GM12878 (cell line): ENCODE measurements around the gene ENG. TPM values are rescaled to one million over a fixed set of nuclear protein-coding genes. Genes with fewer than 3 reads are reported as not detected.

Source experiments
- ATAC-seq: fragments of 200-7000 bp; cut with Tn5 transposase; 3 replicates; pipeline ENCODE4 v1.9.1; 2020; ENCODE audit warnings: mild to moderate bottlenecking, moderate library complexity
- BruUV-seq: library from RNA; stranded (reverse); fragments of 400-500 nt; replicated peaks from 2 replicates; lab custom pipeline; 2021; lab: Mats Ljungman, UMichigan
- CTCF ChIA-PET: fragments of 300-600 bp; sonication (Branson Sonifier 250); formaldehyde crosslinking; extraction: SDS; loops from one replicate; lab custom pipeline; 2021; ENCODE audit warnings: inconsistent platforms; lab: Yijun Ruan, JAX
- POLR2A ChIA-PET: fragments of 350-600 bp; formaldehyde crosslinking; extraction: SDS; loops from one replicate; lab custom pipeline; 2021; ENCODE audit warnings: inconsistent platforms; lab: Charles Lee
- RAD21 ChIA-PET: fragments of 300-600 bp; sonication (Branson Sonifier 250); formaldehyde crosslinking; loops from one replicate; lab custom pipeline; 2023; ENCODE audit warnings: antibody characterized with exemption; ENCODE audit not compliant: unreplicated experiment; lab: Charles Lee
- SMC1A ChIA-PET: fragments of 300-600 bp; sonication (Branson Sonifier 250); formaldehyde crosslinking; loops from one replicate; lab custom pipeline; 2023; ENCODE audit not compliant: unreplicated experiment, uncharacterized antibody; lab: Charles Lee
- DNase-seq: peaks from one replicate; pipeline ENCODE4 v3.0.0-alpha.2; 2011; ENCODE audit warnings: low read depth, low spot score
- FAIRE-seq: peaks from 3 replicates; lab custom pipeline; 2011; peaks lifted over from hg19 to GRCh38; lab: Jason Lieb, UNC
- H2AFZ ChIP-seq: 2 replicates; pipeline ENCODE4 v1.6.0; 2011; ENCODE audit warnings: low read depth, low read length, control low read depth; ENCODE audit not compliant: control insufficient read depth
- H3K27ac ChIP-seq: 2 replicates; pipeline ENCODE4 v1.5.1; 2011; ENCODE audit warnings: control low read depth; ENCODE audit not compliant: control insufficient read depth, insufficient read depth
- H3K27me3 ChIP-seq, 2 experiments: replicated peaks in 1 of 2; 2 replicates each; pipeline versions ENCODE4 v1.6.0 to v1.6.1; 2011; ENCODE audit warnings: low read length in 1 of 2; ENCODE audit not compliant: control insufficient read depth in 2 of 2, insufficient read depth in 2 of 2
- H3K36me3 ChIP-seq, 2 experiments: 2 replicates each; pipeline ENCODE4 v1.5.1; 2011; ENCODE audit warnings: low read length in 1 of 2; ENCODE audit not compliant: control insufficient read depth in 2 of 2, insufficient read depth in 2 of 2
- H3K4me1 ChIP-seq: 2 replicates; pipeline ENCODE4 v1.6.1; 2011; ENCODE audit warnings: mild to moderate bottlenecking, low read length, moderate library complexity, mixed read lengths; ENCODE audit not compliant: control insufficient read depth, insufficient read depth
- H3K4me2 ChIP-seq: 2 replicates; pipeline ENCODE4 v1.6.0; 2011; ENCODE audit warnings: control low read depth; ENCODE audit not compliant: control insufficient read depth, insufficient read depth
- H3K4me3 ChIP-seq: fragments of 200-600 bp; sonication (generic); 2 replicates; pipeline ENCODE4 v1.5.1; 2016
- H3K79me2 ChIP-seq: 2 replicates; pipeline ENCODE4 v1.6.0; 2011; ENCODE audit warnings: low read length; ENCODE audit not compliant: control insufficient read depth, insufficient read depth
- H3K9ac ChIP-seq: 2 replicates; pipeline ENCODE4 v1.8.0; 2011; ENCODE audit warnings: low read length, control low read depth, mixed read lengths; ENCODE audit not compliant: control insufficient read depth, insufficient read depth
- H3K9me3 ChIP-seq: replicated peaks from 3 replicates; pipeline ENCODE4 v1.5.1; 2011; ENCODE audit warnings: mild to moderate bottlenecking, low read length; ENCODE audit not compliant: control insufficient read depth, insufficient read depth
- H4K20me1 ChIP-seq: 2 replicates; pipeline ENCODE4 v1.6.0; 2011; ENCODE audit not compliant: control insufficient read depth, insufficient read depth
- BCL11A ChIP-seq: IDR thresholded peaks from 2 replicates; pipeline ENCODE4 v1.6.1; 2011; ENCODE audit warnings: low read depth, low read length
- CHD1 ChIP-seq: IDR thresholded peaks from 2 replicates; pipeline ENCODE4 v1.6.1; 2012; ENCODE audit warnings: low read depth, low read length, improper control_type of control experiment
- FOXK2 ChIP-seq: fragments of 450-650 bp; IDR thresholded peaks from 2 replicates; pipeline ENCODE4 v1.6.1; 2017; ENCODE audit warnings: mild to moderate bottlenecking, moderate library complexity
- HCFC1 ChIP-seq: fragments of 150-350 bp; IDR thresholded peaks from 2 replicates; pipeline ENCODE4 v1.6.1; 2014; ENCODE audit warnings: low read length
- HSF1 ChIP-seq: fragments of 150-350 bp; IDR thresholded peaks from 2 replicates; pipeline ENCODE4 v1.6.1; 2014; ENCODE audit warnings: mild to moderate bottlenecking, low read depth, low read length
- KAT2A ChIP-seq: conservative IDR thresholded peaks from 2 replicates; pipeline ENCODE4 v1.6.1; 2011; ENCODE audit warnings: low read depth, low read length; ENCODE audit not compliant: control insufficient read depth
- MTA3 ChIP-seq: IDR thresholded peaks from 2 replicates; pipeline ENCODE4 v1.6.1; 2012; ENCODE audit warnings: low read length, inconsistent platforms, borderline replicate concordance
- SMARCA5 ChIP-seq: fragments of 450-650 bp; IDR thresholded peaks from 2 replicates; pipeline ENCODE4 v1.6.1; 2017; ENCODE audit warnings: mild to moderate bottlenecking
- SUPT20H ChIP-seq: IDR thresholded peaks from 2 replicates; pipeline ENCODE4 v1.6.1; 2011; ENCODE audit warnings: low read depth, mild to moderate bottlenecking, low read length, moderate library complexity, borderline replicate concordance; ENCODE audit not compliant: control insufficient read depth
- YY1 ChIP-seq: IDR thresholded peaks from 2 replicates; pipeline ENCODE4 v1.6.1; 2011; ENCODE audit warnings: low read depth, mild to moderate bottlenecking, low read length
- WGBS: methylation state at CpG from one replicate; pipeline ENCODE4 v1.1.6; 2016; ENCODE audit warnings: low lambda C conversion rate; ENCODE audit not compliant: insufficient replicate concordance, insufficient coverage; ENCODE audit errors: missing lambda C conversion rate; 5-methylcytosine and 5-hydroxymethylcytosine counted together
- in situ Hi-C: fragments of 300-500 bp; cut with MboI; formaldehyde crosslinking; loops from 9 replicates; pipeline ENCODE4 v1.14.3; 2018; ENCODE audit warnings: mixed read lengths
- intact Hi-C: fragments of 100-400 bp; cut with micrococcal nuclease; formaldehyde crosslinking; loops from one replicate; pipeline ENCODE4 v1.14.2; 2022; ENCODE audit not compliant: unreplicated experiment
- polyA plus RNA-seq, 11 experiments: library from polyadenylated mRNA; depleted of rRNA in 4 of 11; unstranded in 6 of 11; stranded (reverse) in 5 of 11; fragments of >200 nt; fragmentation: Nextera tagmentation in 4 of 11; fragmentation: Illumina TruSeq in 1 of 11; extraction: Ambion mirVana in 4 of 11; extraction: Trizol in 1 of 11; gene quantifications; 1 replicate in 1 of 11; 2 replicates in 10 of 11; pipeline versions ENCODE4 v1.2.1 to v1.2.3, GENCODE V29; 2011 to 2016; ENCODE audit warnings: inconsistent platforms in 2 of 11, missing spikeins in 2 of 11, low read depth in 1 of 11
- total RNA-seq, 4 experiments: library from RNA; depleted of rRNA in 3 of 4; stranded (reverse); fragments of >200 nt in 3 of 4; fragmentation: Illumina TruSeq in 1 of 4; extraction: Trizol in 1 of 4; gene quantifications; 2 replicates each; pipeline versions ENCODE4 v1.2.1 to v1.2.3, GENCODE V29; 2013 to 2021
- TF ChIP-seq, protein P1 (sequence below): fragments of 450-650 bp; IDR thresholded peaks from 2 replicates; pipeline ENCODE4 v1.6.1; 2017; ENCODE audit warnings: antibody characterized with exemption, mild to moderate bottlenecking, moderate library complexity

Gene ENG
- total and polyA plus RNA-seq, 10 of the 15 experiments (the other 5 are each of a cell fraction or from before 2014, with no cell fraction given) = 0.14 to 10.1 (median 2.0) TPM

GRCh38 chr9:127853312-127854183, 910 bp downstream of the ENG start:
- in situ Hi-C loops = no loop called here
- WGBS = 64% methylated on average over 13 of the region's 13 CpGs
- no TSS peak for BruUV-seq
- peak overlapping the region; percentile 45 for H3K27ac ChIP-seq
- peak overlapping the region; percentile 81 for H2AFZ ChIP-seq
- ChIA-PET CTCF (interaction anchor here (0.6 to 3.7 kb wide), 8 partner anchors 8 to 153 kb away, joined by 3 to 16 read pairs (median 6); partner anchors contain the start of gene TOR2A), POLR2A (interaction anchor here (0.6 kb wide), 1 partner anchor 16 kb away, joined by 6 read pairs; no protein-coding TSS in a partner anchor), SMC1A (interaction anchor here (1.1 to 1.6 kb wide), 2 partner anchors 12 to 90 kb away, joined by 3 read pairs; no protein-coding TSS in a partner anchor), RAD21 (interaction anchor here (0.9 to 2.6 kb wide), 2 partner anchors 11 to 119 kb away, joined by 3 to 9 read pairs; partner anchors contain the start of gene TOR2A)
- DNase-seq (no peak), FAIRE-seq (peak; percentile 7), ATAC-seq (peak; percentile 51)
- H3K4me3 ChIP-seq = peak overlapping the region; percentile 78
- no peaks in the 10 kb centered on the region for H3K27me3 ChIP-seq
- no peaks in the 10 kb centered on the region for H4K20me1 ChIP-seq
- no peaks in the 10 kb centered on the region for H3K36me3 ChIP-seq
- intact Hi-C loops = no loop called here
- peak overlapping the region; percentile 71 for H3K9ac ChIP-seq
- peak overlapping the region; percentile 95 for H3K4me2 ChIP-seq
- H3K79me2 ChIP-seq = peaks cover 8% of the 10 kb centered on the region
- peaks cover 3% of the 10 kb centered on the region; the same call in 2 of the 3 replicates for H3K9me3 ChIP-seq
- TF ChIP-seq KAT2A = no peak
- peak; percentile 70; the same call in 1 of the 2 replicates for TF ChIP-seq SMARCA5
- no peak for TF ChIP-seq FOXK2
- H3K4me1 ChIP-seq = peaks cover 6% of the 10 kb centered on the region

DNA sequence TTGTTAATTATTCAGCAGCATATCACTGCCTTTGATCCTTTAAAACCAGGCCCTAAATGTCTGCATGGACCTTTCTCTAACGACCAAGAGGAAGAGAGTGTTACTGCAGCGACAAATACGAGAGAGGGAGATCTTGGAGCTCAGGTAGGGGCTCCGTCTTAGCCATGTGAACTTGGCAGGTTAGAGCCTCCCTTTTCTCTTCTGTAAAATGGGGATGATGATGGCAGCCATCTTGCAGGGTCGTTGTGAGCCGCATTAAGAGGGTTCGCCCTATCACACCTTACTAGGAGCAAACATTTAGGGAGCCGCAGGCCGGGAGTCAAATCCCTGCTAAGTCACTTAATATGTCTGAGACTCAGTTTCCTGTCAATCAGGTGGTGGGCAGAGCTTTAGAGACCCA, 1.6 kb downstream of the ENG start:
- H3K9ac ChIP-seq = no peak overlapping the region
- TF ChIP-seq, protein P1, sequence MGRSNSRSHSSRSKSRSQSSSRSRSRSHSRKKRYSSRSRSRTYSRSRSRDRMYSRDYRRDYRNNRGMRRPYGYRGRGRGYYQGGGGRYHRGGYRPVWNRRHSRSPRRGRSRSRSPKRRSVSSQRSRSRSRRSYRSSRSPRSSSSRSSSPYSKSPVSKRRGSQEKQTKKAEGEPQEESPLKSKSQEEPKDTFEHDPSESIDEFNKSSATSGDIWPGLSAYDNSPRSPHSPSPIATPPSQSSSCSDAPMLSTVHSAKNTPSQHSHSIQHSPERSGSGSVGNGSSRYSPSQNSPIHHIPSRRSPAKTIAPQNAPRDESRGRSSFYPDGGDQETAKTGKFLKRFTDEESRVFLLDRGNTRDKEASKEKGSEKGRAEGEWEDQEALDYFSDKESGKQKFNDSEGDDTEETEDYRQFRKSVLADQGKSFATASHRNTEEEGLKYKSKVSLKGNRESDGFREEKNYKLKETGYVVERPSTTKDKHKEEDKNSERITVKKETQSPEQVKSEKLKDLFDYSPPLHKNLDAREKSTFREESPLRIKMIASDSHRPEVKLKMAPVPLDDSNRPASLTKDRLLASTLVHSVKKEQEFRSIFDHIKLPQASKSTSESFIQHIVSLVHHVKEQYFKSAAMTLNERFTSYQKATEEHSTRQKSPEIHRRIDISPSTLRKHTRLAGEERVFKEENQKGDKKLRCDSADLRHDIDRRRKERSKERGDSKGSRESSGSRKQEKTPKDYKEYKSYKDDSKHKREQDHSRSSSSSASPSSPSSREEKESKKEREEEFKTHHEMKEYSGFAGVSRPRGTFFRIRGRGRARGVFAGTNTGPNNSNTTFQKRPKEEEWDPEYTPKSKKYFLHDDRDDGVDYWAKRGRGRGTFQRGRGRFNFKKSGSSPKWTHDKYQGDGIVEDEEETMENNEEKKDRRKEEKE = no peak
- TF ChIP-seq HCFC1 = no peak
- TF ChIP-seq HSF1 = no peak
- TF ChIP-seq BCL11A = no peak
- no peak for TF ChIP-seq MTA3
- TF ChIP-seq SUPT20H = no peak
- peak; percentile 51 for TF ChIP-seq YY1
- no peak for TF ChIP-seq CHD1

More for the DNA sequence above, 1.6 kb downstream of the ENG start:
- 60% methylated on average over 9 of the region's 9 CpGs for WGBS
- CTCF ChIA-PET = interaction anchor here (1.1 to 3.7 kb wide), 7 partner anchors 9 to 153 kb away, joined by 3 to 16 read pairs (median 7); partner anchors contain the start of gene TOR2A
- Histone ChIP-seq H3K9me3 (peaks cover 3% of the 10 kb centered on the region; the same call in 2 of the 3 replicates), H2AFZ (no peak overlapping the region), H3K4me1 (peaks cover 6% of the 10 kb centered on the region), H3K4me2 (peak overlapping the region; percentile 95), H3K79me2 (peaks cover 8% of the 10 kb centered on the region), H3K36me3 (no peaks in the 10 kb centered on the region), H3K27ac (no peak overlapping the region), H3K4me3 (no peak overlapping the region), H4K20me1 (no peaks in the 10 kb centered on the region), H3K27me3 (no peaks in the 10 kb centered on the region)
- RAD21 ChIA-PET = interaction anchor here (0.9 to 2.6 kb wide), 2 partner anchors 12 to 118 kb away, joined by 3 to 9 read pairs; partner anchors contain the start of gene TOR2A
- POLR2A ChIA-PET = interaction anchor here (0.6 kb wide), 2 partner anchors 403 to 853 kb away, joined by 3 to 8 read pairs; no protein-coding TSS in a partner anchor
- no TSS peak for BruUV-seq
- SMC1A ChIA-PET = no interaction called here
- intact Hi-C loops = no loop called here
- FAIRE-seq = no peak
- no peak for DNase-seq
- ATAC-seq = no peak
- in situ Hi-C loops = no loop called here
